ENCODE results near the gene RAB35.

DNA sequence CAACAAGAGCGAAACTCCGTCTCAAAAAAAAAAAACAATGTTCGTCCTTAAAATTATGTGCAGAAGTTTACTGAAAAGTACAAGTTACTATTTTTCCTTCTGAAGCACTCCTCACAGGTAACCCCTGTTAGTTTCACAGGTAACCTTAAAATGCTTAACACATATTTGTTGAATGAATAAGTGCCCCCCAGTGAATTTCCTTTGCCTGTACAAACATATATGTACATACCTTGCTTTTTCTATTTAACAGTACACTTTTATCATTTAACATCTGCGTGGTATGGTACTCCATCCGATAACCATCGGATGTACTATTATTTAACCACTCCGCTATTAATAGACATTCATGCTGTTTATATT is 1.4 kb upstream of the RAB35 start:
- TF ChIP-seq, protein P1, sequence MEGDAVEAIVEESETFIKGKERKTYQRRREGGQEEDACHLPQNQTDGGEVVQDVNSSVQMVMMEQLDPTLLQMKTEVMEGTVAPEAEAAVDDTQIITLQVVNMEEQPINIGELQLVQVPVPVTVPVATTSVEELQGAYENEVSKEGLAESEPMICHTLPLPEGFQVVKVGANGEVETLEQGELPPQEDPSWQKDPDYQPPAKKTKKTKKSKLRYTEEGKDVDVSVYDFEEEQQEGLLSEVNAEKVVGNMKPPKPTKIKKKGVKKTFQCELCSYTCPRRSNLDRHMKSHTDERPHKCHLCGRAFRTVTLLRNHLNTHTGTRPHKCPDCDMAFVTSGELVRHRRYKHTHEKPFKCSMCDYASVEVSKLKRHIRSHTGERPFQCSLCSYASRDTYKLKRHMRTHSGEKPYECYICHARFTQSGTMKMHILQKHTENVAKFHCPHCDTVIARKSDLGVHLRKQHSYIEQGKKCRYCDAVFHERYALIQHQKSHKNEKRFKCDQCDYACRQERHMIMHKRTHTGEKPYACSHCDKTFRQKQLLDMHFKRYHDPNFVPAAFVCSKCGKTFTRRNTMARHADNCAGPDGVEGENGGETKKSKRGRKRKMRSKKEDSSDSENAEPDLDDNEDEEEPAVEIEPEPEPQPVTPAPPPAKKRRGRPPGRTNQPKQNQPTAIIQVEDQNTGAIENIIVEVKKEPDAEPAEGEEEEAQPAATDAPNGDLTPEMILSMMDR (IDR thresholded peaks at IDR 0.05) = no peak
- TF ChIP-seq EP300 (IDR thresholded peaks at IDR 0.05) (no peak), POLR2AphosphoS5 (IDR thresholded peaks at IDR 0.05) (no peak), POLR2A (IDR thresholded peaks at IDR 0.05) (no peak)

Data from stomach (tissue), 4 donors.